ENCODE results near the gene CDK14.

CDK14 gene

DNA sequence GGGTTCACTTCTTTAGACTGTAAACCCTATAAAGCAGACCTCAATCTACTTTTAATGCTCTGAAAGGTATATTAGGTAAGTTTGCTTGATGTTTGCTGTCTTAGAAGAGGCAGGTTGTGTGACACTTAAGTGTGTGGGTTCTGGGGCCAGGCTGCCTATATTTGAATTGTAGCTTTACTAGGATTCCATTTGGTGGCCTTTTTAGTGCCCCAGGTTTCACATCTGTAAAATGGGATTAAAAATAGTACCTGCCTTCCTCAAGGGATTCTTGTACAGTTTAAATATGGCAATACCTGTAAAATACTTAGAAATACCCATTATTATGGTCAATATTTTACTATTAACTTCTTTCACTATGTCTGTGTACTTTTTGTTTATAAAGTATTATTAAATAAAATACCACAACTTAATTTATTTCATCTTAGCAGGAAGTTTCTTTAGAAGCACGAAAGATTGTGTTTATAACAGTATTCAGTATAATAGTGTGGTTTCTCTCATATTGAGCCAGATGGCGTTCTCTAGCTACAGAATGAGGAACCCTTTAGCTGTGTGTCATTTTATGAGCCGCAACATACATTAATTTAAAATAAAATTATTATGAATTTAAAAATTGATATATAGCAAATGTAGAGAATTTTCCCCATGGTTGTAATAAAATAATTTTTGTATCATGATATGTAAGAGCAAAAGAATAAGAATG lies 94.2 kb downstream of the CDK14 start:
- Mint-ChIP-seq H3K9me3 (no peaks in the 10 kb centered on the region), H3K4me1 (ENCODE audit: low read depth) (peaks cover 5% of the 10 kb centered on the region), H3K36me3 (ENCODE audit: low read depth) (no peaks in the 10 kb centered on the region), H3K27ac (no peak overlapping the region), H3K4me3 (no peak overlapping the region), H3K27me3 (no peaks in the 10 kb centered on the region)
- intact Hi-C loops (cut with micrococcal nuclease) = no loop called here

DNA sequence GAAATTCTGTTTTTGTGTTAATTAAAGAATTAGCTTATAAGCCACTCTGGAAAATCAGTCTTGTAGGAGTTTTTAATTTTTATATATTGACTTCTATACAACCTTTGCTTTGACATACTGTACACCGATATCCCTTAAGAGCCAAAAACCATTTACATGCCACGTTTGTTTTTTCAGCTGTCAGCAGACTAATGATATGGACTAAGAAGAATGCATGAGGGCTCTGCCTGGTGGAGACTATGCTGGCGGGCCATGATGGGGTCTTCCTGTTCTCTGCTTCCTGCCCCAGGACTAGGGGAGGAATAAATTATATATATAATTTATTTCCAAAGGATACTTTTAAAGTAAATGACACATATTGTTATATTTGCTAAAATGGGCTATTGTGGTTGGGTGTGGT lies 96.3 kb downstream of the CDK14 start:
- peaks cover 11% of the 10 kb centered on the region for H3K4me1 Mint-ChIP-seq (ENCODE audit: low read depth)
- no peaks in the 10 kb centered on the region for H3K27me3 Mint-ChIP-seq
- no peaks in the 10 kb centered on the region for H3K9me3 Mint-ChIP-seq
- intact Hi-C loops (cut with micrococcal nuclease) = no loop called here
- H3K4me3 Mint-ChIP-seq = no peak overlapping the region
- no peaks in the 10 kb centered on the region for H3K36me3 Mint-ChIP-seq (ENCODE audit: low read depth)
- H3K27ac Mint-ChIP-seq = no peak overlapping the region

DNA sequence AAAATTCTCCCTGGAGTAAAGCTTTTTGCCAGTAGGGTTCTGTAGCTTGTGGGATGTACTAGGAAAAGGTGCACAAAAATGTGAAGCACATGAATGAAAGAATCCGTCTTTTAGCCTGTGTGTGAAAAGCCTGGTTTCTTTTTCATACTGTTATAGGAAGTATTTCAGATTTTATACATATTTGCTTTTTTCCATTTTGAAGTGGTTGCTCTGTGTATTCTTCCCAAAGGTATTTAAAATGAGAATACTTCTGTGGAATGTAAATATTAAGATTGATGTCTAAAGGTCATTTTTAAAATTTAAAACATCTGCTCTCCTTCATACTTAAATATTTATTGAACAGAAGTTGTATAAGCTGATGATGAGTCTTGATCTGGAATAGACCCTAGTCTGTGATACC lies 96.8 kb downstream of the CDK14 start:
- no peaks in the 10 kb centered on the region for H3K27me3 Mint-ChIP-seq
- no peaks in the 10 kb centered on the region for H3K36me3 Mint-ChIP-seq (ENCODE audit: low read depth)
- no peak overlapping the region for H3K4me3 Mint-ChIP-seq
- H3K9me3 Mint-ChIP-seq = no peaks in the 10 kb centered on the region
- intact Hi-C loops (cut with micrococcal nuclease) = no loop called here
- peaks cover 11% of the 10 kb centered on the region for H3K4me1 Mint-ChIP-seq (ENCODE audit: low read depth)
- H3K27ac Mint-ChIP-seq = no peak overlapping the region

DNA sequence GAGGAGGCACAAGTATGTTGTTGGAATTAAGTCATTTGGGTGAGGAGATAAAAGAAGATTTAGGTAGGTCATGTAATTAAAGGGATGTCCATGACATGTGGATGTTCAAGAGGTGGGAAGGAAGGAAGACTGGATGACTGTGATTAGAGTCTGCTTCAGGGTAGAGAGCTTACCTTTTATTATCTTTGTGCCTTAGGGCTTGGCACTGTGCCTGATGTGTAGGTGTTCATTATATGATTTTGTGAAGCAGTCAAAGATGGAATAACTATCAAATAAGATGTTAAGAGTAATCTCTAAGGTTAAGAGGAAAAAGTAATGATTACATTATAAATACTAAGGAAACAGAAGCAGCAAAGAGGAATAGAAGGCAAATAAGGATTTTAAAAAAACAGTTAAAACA lies 97.8 kb downstream of the CDK14 start:
- intact Hi-C loops (cut with micrococcal nuclease) = no loop called here

DNA sequence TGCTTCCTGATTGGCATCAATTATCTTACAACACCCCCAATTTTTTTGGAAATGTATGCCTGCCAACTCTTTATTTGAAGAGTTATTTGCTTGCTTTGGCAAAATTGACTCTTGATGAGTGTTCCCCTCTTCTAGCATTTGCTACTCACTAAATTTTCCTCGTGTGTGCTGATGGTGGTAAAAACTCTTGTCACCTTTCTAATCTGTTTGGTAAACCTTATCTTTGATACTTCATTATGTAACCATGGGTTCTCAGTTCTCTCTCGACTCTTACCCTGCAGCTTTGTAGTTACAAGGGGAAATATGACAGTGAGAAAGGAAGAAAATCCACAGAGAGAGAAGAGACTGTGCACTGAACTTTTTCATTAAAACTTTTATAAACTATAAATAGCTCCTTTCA lies 102.5 kb downstream of the CDK14 start:
- Mint-ChIP-seq H3K27me3 (no peaks in the 10 kb centered on the region), H3K9me3 (no peaks in the 10 kb centered on the region), H3K4me3 (no peak overlapping the region), H3K4me1 (ENCODE audit: low read depth) (peaks cover 6% of the 10 kb centered on the region), H3K27ac (no peak overlapping the region), H3K36me3 (ENCODE audit: low read depth) (no peaks in the 10 kb centered on the region)
- intact Hi-C loops (cut with micrococcal nuclease) = no loop called here

More for the DNA sequence above, 97.8 kb downstream of the CDK14 start:
- H3K4me3 Mint-ChIP-seq = no peak overlapping the region
- peaks cover 7% of the 10 kb centered on the region for H3K4me1 Mint-ChIP-seq (ENCODE audit: low read depth)
- no peaks in the 10 kb centered on the region for H3K9me3 Mint-ChIP-seq
- no peak overlapping the region for H3K27ac Mint-ChIP-seq
- H3K27me3 Mint-ChIP-seq = no peaks in the 10 kb centered on the region
- H3K36me3 Mint-ChIP-seq (ENCODE audit: low read depth) = no peaks in the 10 kb centered on the region

DNA sequence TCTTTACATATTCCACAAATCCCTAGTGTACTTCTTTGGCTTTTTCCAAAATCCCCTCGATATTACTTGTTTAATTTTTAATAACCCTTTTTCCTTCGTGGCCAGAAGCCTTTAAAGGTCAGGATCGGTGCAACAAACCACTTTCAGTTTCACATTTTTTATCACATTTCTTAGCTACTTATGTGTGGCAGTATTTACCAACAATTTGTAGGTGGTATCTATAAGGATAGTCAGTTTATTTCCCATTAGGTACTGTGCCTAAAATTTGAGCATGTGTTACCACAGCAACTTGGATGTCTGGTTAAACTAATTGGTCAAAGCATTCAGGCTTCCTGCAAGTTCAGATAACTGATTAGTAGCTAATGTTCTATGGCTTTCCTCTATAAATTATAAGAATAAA lies 104.9 kb downstream of the CDK14 start:
- Mint-ChIP-seq H3K27ac (peak overlapping the region; percentile 58), H3K4me3 (peak overlapping the region; percentile 55), H3K36me3 (ENCODE audit: low read depth) (no peaks in the 10 kb centered on the region), H3K9me3 (no peaks in the 10 kb centered on the region), H3K27me3 (no peaks in the 10 kb centered on the region), H3K4me1 (ENCODE audit: low read depth) (peaks cover 7% of the 10 kb centered on the region)
- intact Hi-C loops (cut with micrococcal nuclease) = no loop called here

DNA sequence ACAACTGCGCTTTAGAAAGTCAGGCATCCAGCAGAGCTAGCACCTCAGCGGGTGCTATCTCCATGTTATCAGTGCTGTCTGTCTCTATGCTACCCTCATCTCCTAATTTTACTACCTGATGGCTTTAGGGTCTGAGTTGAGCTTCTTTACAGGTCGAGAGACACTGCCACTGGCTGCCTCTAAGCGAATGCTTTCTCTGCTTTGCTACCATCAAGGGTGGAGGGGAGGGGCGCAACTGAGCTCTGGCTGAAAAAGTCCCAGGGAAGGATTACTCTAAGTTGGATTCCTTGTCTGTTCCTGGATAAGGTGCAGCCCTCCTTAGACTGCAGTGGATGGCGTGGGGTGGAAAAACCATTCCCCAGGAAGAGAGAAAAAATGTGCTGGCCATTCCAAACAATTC lies 105.7 kb downstream of the CDK14 start:
- H3K27ac Mint-ChIP-seq = no peak overlapping the region
- H3K4me3 Mint-ChIP-seq = no peak overlapping the region
- no peaks in the 10 kb centered on the region for H3K36me3 Mint-ChIP-seq (ENCODE audit: low read depth)
- intact Hi-C loops (cut with micrococcal nuclease) = no loop called here
- H3K27me3 Mint-ChIP-seq = no peaks in the 10 kb centered on the region
- peaks cover 10% of the 10 kb centered on the region for H3K4me1 Mint-ChIP-seq (ENCODE audit: low read depth)
- no peaks in the 10 kb centered on the region for H3K9me3 Mint-ChIP-seq

DNA sequence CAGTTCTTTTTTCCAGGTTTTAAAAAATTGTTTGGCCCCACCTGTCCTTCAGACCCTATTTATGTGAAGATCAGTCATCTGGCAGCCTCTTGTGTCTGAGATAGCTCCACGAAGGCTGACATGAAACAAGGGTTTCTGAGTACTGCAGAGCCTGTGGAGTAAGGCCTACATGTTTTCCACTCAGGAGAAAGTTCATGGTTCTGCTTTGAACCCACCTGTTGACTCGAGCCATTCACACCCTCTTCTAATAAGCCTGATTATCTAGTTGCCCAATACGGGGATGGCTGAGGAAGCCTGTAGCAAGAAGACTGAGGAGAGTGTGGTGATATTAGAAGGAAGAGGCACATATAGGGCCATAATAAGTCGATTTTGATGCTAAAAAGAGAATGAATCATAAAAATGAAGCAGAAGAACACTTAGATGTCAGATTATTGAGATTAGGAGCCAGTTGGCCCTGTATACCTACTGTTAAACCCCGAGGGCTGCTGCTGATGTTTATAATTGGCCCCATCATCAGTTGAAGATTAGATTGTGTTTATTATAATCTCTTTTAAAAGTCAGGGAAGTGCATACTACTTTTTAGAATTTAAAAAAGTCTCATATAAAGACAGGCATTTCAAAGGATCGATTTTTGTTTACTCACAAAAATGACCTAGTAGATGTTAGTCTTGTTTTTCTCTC lies 109.4 kb downstream of the CDK14 start:
- Mint-ChIP-seq H3K27ac (no peak overlapping the region), H3K36me3 (ENCODE audit: low read depth) (no peaks in the 10 kb centered on the region), H3K4me3 (no peak overlapping the region), H3K4me1 (ENCODE audit: low read depth) (peaks cover 20% of the 10 kb centered on the region), H3K9me3 (no peaks in the 10 kb centered on the region), H3K27me3 (no peaks in the 10 kb centered on the region)
- intact Hi-C loops (cut with micrococcal nuclease) = no loop called here

DNA sequence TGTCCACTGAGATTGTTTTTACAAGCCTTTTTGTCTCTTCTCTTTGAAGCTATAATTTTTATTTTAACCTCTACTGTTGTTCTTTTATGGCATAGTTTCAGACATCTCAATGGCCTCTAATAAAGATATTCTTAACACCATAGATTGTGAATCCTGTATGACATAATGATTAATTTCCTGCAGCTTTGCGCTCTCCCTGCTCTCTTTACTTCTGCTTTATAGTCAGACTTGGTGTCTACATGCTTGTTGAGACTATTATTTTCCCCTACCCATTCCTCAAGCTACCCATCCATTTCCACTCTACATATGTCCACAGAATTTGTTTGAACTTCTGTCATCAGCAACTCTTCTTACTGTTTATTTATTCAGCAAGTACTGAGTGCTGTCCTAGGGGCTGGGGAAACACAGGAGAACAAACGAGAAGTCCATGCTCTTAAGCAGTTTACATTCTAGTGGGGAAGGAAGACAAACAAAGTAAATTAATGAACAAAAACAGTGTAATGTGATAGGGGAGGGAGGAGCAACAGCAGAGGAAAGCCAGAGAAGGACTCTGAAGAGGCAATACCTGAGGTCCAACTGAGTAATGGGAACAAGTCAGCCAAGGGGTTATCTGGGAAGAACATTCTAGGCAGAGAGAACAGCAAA lies 110.1 kb downstream of the CDK14 start:
- H3K4me1 Mint-ChIP-seq (ENCODE audit: low read depth) = peaks cover 20% of the 10 kb centered on the region
- H3K27me3 Mint-ChIP-seq = no peaks in the 10 kb centered on the region
- H3K9me3 Mint-ChIP-seq = no peaks in the 10 kb centered on the region
- H3K4me3 Mint-ChIP-seq = no peak overlapping the region
- intact Hi-C loops (cut with micrococcal nuclease) = no loop called here
- no peaks in the 10 kb centered on the region for H3K36me3 Mint-ChIP-seq (ENCODE audit: low read depth)
- H3K27ac Mint-ChIP-seq = no peak overlapping the region

DNA sequence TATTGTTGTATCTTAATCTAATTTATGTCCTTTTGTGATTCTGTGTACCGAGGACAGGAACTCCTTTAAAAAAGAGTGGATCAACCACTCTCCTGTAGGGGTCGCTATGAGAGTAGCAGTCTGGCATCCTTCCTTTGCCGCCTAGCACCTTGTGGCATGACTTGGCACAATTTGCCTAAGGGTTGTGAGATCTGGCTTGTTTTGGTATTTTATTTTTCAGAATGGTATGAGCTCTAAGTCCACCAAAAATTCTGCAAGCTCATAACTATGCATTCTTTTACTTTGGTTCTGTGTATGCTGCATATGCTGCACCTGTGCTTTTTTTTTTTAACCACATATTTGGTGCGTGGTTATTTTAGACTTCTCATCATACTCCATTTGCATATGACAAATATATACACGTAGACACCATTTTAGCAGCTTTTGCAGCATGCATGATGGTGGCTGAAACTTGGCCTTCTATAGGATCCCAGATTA lies 112.8 kb downstream of the CDK14 start:
- Mint-ChIP-seq H3K4me3 (no peak overlapping the region), H3K36me3 (ENCODE audit: low read depth) (no peaks in the 10 kb centered on the region), H3K27ac (no peak overlapping the region), H3K9me3 (no peaks in the 10 kb centered on the region), H3K27me3 (no peaks in the 10 kb centered on the region), H3K4me1 (ENCODE audit: low read depth) (peaks cover 20% of the 10 kb centered on the region)
- intact Hi-C loops (cut with micrococcal nuclease) = no loop called here

DNA sequence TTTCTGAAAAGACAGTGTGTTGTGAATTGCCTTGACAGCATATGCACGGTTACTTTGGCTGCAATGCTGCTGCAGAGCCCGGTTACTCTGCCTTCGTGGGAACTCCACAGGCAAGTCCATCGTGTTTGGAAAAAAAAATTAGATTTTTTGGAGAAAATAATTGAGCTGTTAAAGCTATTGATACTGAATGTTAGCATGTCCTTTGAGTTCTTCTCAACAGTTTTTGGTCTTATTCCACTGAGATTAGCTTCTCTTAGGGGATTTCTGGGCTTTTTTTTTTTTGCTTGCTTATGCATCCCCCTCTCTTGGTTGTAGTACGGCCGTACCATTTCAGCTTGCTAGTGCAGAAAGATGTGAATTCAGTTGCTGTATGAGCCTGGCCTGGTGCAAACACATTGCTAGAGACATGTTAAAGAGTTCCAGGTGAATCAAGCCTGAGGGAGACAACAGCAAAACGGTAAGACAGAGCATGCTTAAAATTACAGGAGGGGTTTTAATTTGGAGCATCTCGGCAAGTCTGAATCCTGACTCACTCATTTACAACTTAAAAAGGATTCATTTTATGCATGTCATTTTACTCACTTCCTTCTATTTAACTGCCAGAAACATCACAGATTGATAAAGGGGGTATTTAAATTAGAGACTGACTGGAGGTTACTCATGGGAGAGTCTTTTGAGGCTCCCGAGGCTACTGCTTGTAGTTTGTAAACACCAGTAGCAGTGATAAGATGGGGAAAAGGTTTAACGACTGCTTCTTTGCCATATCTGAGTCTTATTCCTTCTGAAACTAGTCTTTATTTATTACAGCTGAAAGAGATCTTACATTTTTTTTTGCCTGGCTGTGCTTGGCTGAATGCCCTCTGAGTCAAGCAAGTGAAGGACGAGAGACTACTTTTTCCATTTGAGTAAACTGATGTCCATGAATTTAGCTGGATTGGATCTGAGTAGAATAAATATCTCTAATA lies 113.7 kb downstream of the CDK14 start:
- Mint-ChIP-seq H3K27ac (no peak overlapping the region), H3K4me3 (no peak overlapping the region)

DNA sequence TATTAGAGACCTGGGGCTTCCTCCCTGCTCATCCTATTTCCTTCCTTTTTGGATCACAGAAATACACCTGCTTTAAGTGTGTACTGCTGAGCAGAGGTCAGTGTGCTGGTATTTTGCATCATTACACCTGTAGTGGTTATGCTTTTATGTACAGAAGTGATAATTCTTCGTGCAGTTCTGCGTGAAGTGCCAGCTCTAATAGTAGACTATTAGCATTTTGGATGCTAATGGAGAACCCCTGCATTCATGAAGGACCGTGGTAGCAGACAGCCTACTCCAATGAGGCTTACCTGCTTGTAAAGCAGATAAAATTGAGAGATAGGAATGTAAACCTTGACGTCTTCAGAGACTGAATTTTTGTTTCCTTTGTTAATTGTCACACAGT lies 114.3 kb downstream of the CDK14 start:
- Mint-ChIP-seq H3K27me3 (no peaks in the 10 kb centered on the region), H3K4me1 (ENCODE audit: low read depth) (peaks cover 20% of the 10 kb centered on the region), H3K4me3 (no peak overlapping the region), H3K9me3 (no peaks in the 10 kb centered on the region), H3K27ac (no peak overlapping the region), H3K36me3 (ENCODE audit: low read depth) (no peaks in the 10 kb centered on the region)
- intact Hi-C loops (cut with micrococcal nuclease) = no loop called here

More for the DNA sequence above, 113.7 kb downstream of the CDK14 start:
- H3K4me1 Mint-ChIP-seq (ENCODE audit: low read depth) = peaks cover 20% of the 10 kb centered on the region
- no peaks in the 10 kb centered on the region for H3K9me3 Mint-ChIP-seq
- no peaks in the 10 kb centered on the region for H3K27me3 Mint-ChIP-seq
- no peaks in the 10 kb centered on the region for H3K36me3 Mint-ChIP-seq (ENCODE audit: low read depth)
- intact Hi-C loops (cut with micrococcal nuclease) = no loop called here

DNA sequence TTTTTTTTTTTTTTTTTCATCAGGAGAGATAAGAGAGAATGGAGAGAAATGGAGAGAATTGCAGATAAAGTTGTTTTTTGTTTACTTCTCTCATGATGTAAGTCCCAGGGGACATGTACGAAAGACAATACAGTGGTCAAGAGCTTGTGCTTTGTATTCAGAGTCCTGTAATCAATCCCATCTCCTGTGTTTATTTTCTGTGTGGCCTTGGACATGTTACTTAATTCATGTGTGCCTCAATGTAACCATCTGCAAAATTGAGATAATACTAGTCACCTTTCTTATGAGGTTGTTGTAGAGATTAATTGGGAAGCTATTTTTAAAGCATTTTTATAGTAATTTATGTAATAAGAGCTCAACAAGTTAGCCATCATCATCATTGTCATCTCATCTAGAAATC lies 117.5 kb downstream of the CDK14 start:
- intact Hi-C loops (cut with micrococcal nuclease) = no loop called here
- Mint-ChIP-seq H3K27me3 (no peaks in the 10 kb centered on the region), H3K4me1 (ENCODE audit: low read depth) (peaks cover 5% of the 10 kb centered on the region), H3K27ac (no peak overlapping the region), H3K36me3 (ENCODE audit: low read depth) (no peaks in the 10 kb centered on the region), H3K4me3 (no peak overlapping the region), H3K9me3 (no peaks in the 10 kb centered on the region)

Measured in dendritic cell treated with granulocyte-macrophage colony-stimulating factor and Interleukin-4, amounts not matched to agents 40 ng/mL and 50 ng/mL, for 4 days (primary cell).